ENCODE data around the gene PRUNE1.

The PRUNE1 gene

GRCh38 chr1:150979092-150980056 lies 28.9 kb upstream of the PRUNE1 start:
- peak; percentile 85 to 92 for DNase-seq

DNA sequence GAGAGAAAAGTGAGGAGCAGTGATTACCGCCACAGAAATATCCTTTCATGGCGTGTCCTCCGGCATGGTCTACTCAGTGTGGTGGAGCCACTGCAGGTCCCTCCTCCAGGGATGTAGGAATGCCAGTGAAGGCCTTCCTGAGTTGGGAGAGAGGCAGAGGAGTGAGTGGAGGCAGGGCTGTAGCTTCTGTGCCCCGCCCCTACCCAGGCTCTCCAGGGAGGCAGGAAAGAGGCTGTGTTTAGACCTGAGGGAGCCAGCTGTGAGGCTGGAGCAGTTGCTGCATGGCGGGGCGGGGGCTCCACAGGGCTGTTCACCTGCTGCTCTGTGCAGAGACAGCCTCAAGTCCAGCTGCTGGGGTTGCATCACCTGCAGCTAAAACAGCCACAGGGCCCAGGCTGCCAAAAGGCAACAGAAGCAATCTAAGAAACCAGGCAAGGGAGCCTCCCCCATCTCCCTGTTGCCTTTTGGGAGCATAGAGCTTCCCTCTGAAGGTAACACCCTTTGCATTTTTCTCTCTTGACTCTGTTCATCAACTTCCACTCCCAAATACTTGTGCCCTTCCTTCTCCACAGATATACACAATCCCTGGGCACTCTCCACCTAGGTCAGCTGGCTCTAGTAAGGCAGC lies 27.0 kb upstream of the PRUNE1 start:
- no peak for DNase-seq

- no peak for DNase-seq
Measured at GRCh38 chr1:150981805-150982712, 26.2 kb upstream of the PRUNE1 start, which contains the start of gene ANXA9. Gene ANXA9 (plus strand): TSS chr1:150982292. CDS start chr1:150983106, 814 bp downstream.

GRCh38 chr1:150985179-150985825 lies 22.9 kb upstream of the PRUNE1 start:
- DNase-seq = no peak

GRCh38 chr1:150987924-150988323 lies 20.3 kb upstream of the PRUNE1 start:
- no peak for DNase-seq

GRCh38 chr1:150992626-150993025 lies 15.6 kb upstream of the PRUNE1 start:
- no peak for DNase-seq

- DNase-seq = no peak
Measured at GRCh38 chr1:150994248-150994647, 14.0 kb upstream of the PRUNE1 start.

GRCh38 chr1:150995460-150995859 lies 12.8 kb upstream of the PRUNE1 start:
- DNase-seq = no peak

DNA sequence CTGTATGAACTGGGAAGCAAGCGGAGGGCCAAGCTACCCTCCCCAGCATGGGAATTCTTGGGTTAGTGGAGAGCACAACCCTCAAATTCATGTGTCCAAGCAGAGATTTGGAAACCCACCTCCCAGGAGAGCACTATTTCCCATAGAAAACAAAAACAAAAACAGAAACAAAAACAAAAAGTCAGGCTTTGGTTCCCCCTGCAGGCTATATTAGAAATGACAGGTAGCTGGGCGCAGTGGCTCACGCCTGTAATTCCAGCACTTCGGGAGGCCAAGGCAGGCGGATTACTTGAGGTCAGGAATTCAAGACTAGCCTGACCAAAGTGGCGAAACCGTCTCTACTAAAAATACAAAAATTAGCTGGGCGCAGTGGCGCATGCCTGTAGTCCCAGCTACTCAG lies 12.4 kb upstream of the PRUNE1 start:
- peak in 1 of 2 donors; percentile 33 for DNase-seq

DNA sequence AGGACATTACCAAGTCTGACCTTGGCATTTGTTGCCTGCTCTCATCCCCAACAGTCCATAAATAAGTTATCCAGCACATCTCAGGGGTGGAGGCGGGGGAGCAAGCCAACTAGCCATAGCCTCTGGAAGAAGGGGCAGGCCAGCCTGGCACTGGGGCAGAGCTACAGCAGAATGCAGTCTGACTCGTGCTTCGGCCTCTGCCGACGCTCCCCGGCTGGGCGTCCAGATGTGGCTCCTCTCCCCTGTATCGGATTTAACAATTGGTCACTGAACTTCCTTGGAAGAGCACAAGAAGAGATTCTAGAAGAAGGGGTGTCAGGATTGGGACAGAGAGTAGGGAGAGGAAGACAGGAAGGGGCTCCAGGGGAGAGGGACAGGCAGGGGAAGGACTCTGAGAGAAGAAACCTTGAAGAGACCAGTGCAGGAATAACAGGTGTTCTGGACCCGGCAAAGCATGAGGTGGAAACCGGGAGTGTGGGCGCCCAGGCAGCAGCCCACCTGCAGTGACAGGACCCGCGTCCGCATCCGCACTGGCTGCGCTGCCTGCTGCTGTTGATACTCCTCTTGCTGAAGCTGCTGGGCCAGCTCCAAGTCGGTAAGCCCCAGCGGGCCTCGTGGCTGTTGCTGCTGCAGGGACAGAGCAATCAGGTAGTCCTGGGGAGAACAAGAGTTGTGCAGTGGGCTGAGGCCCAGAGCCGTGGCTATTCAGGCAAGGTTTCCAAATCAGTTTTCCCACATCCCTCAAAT lies 10.9 kb upstream of the PRUNE1 start:
- DNase-seq = no peak

DNA sequence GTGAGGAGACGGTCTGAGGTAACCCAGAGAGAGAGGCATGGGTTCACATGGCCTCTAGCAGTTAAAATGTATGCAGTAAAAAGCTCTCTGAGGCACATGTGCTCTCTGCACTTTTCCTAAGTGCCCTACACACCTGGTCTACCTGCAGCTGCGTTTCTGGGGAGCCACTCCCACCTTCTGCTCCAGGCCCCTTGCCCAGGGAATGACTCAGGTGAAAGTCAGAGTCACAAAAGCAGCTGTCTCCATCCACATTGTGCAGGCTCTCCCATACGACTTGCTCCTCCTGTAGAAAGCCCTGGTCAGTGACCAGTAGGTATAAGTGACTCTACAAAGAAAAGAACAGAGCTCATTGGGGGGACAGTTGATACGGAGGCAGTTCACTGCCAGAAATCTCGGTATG lies 10.3 kb upstream of the PRUNE1 start:
- DNase-seq = no peak

DNA sequence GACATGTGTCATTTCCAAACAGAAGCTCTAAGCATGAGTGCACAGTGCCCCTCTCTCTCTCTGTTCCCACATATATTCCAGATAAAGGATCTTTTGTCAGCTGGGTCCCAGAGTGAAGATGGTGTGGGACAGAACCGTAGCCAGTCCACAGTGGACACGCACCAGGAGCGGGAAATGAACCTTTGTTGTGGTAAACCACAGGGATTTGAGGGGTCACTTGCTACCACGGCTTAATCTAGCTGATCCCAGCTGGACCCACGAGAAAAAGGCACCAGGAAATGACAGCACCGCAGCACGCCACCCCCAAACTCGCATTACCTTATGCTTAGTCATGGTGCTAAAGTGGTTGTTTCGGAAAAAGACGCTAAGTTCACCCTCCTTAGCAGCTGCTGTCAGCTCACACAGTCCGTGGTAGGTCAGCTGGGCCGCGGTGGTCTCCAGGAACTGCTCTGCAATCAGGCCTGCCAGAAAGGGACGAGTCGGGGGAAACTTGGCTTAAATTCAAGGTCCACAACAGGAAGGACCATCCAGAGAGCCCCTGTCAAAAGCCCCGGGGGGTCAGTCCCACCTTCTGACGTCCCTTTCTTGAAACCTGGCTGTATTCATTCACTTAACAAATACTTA lies 9.1 kb upstream of the PRUNE1 start:
- DNase-seq = no peak

DNA sequence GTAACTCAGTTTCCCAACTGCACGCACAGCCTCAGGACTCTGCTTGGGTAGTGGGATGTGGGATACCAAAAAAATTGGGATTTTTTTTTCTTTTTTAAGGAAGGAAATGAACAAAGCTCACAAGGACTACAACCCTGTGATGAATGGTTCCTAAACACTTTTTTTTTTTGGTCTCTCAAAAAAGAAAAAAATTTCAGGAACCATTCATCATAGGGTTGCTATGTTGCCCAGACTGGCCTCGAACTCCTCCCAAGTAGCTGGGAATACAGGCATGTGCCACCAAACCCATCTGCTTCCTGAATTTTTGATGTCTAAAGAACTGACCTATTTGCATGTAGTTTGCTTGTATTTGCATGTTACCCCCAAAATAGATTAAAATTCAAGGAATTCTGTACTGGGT lies 8.3 kb upstream of the PRUNE1 start:
- no peak for DNase-seq

DNA sequence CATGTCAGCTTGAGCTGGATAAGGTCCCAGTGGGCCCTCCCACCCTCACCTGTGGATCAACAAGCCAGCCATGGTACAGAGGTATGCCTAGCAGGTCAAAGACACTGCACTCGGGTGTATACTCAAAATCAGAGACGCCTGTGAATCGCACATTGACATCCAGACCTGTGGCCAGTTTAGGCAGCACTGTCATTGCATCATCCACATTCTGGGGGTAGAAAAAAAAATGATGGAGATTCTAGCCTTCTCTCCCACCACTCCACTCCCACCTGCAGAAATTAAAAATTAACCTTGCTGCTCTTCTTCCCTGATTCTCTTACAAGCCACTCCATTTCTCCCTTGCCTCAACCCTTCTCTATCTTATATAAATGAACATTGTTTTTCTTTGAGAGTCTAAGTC lies 7.8 kb upstream of the PRUNE1 start:
- no peak for DNase-seq

GRCh38 chr1:151001602-151002001 lies 6.6 kb upstream of the PRUNE1 start:
- no peak for DNase-seq

GRCh38 chr1:151002051-151002450 lies 6.2 kb upstream of the PRUNE1 start:
- DNase-seq = no peak

DNA sequence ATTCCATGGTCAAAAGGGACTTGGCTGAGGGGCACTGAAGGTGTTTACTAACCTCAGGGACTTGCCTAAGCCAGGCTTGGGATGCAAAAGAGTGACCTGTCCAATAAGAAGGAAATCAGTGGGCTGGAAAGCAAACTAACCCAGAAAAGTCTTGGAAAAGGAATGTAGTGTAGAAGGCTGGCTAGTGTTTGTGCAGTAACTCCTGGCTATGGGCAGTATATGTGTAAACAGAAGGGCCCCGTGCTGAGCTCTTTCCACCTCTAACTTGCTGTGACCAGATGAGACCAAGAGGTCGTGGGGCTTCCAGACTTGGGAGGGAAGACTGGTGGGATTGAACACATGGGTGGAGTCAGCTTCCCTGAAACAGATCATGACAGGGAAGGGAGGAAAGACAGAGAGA lies 5.6 kb upstream of the PRUNE1 start:
- DNase-seq = no peak

DNA sequence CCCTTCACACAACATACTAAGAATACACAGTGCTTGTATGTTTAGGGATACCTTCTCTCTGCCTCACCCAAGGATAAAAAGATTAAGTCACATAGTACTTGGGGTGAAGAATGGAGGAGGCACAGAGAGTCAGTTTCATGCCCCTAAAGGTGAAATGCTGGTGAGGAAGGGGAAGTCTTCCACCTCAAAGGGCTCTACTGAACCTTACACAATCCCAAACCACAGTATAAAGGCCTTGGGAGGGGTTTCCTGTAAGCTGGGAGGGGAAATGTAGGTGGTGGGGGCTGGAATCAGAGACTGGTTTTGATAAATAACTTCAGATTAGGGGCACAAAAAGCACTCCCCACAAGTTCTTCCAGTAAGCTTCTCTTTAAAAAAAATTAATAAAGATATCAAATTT lies 5.1 kb upstream of the PRUNE1 start:
- no peak for DNase-seq

DNA sequence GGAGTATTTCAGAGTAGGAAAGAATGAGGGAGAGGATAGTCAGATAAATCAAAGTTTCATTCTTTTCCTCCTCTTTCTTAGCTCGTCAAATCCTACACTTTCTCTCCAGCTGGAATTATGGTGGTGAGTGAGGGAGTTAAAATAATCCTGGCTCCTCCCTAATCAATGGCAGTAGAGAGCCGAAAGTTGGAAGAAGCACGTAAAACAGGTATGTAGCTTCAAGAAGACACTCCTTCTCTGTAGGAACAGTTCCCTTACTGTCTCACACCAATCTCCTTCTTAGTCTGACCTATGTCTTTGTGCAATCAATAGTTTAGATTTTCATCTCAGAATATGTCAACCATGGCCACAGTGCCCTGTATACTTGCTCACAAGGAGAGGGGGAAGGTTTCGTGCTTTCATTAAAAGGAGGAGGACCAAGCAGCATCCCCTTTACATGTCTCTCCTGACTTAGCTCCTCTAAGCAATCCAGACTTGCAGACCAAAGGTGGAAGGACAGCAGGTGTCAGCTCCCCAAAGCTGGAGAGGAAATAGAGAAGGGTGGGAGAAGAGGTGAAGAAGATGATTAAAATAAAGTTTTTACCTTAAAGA lies 2.4 kb upstream of the PRUNE1 start:
- DNase-seq = no peak

GRCh38 chr1:151006327-151007052 lies 1.8 kb upstream of the PRUNE1 start, which contains the start of gene MINDY1:
Gene MINDY1 (minus strand): TSS chr1:151006902. CDS start chr1:151002617, 4,285 bp downstream.
- peak in 1 of 2 donors; percentile 14 for DNase-seq
